ENCODE data around the gene FAM83E.
"Not testable (repeated sequence)": the region's sequence is repeated elsewhere in the genome, so short reads cannot be mapped to it uniquely, and the experiment has no call there.

Gene FAM83E

GRCh38 chr19:48639483-48640375, 24.9 kb upstream of the FAM83E start:
- no peak for DNase-seq

GRCh38 chr19:48638831-48639381, 24.0 kb upstream of the FAM83E start:
- no peak for DNase-seq

- peak; percentile 83 for DNase-seq
These were observed 23.3 kb upstream of the FAM83E start for GRCh38 chr19:48637948-48638830.

- peak; percentile 85 for DNase-seq
These were observed 22.6 kb upstream of the FAM83E start for GRCh38 chr19:48637449-48637947.

GRCh38 chr19:48636859-48637448, 22.1 kb upstream of the FAM83E start, which contains the start of gene DBP:
Gene DBP (minus strand): TSS chr19:48637379. CDS start chr19:48636994, 385 bp downstream.
- DNase-seq = no peak

GRCh38 chr19:48635966-48636858, 21.3 kb upstream of the FAM83E start:
- no peak for DNase-seq

- DNase-seq = no peak
These were observed 20.5 kb upstream of the FAM83E start for GRCh38 chr19:48635263-48635965.

- DNase-seq = peak; percentile 69
These were observed 19.8 kb upstream of the FAM83E start for GRCh38 chr19:48634424-48635262.

- no peak for DNase-seq
These were observed 19.1 kb upstream of the FAM83E start for GRCh38 chr19:48634036-48634342.

- no peak for DNase-seq
These were observed 18.5 kb upstream of the FAM83E start for GRCh38 chr19:48633148-48634035.

GRCh38 chr19:48632692-48633147, 17.8 kb upstream of the FAM83E start:
- DNase-seq = no peak

GRCh38 chr19:48632286-48632685, 17.4 kb upstream of the FAM83E start:
- DNase-seq = not testable (repeated sequence)

- no peak for DNase-seq
These were observed 16.3 kb upstream of the FAM83E start for GRCh38 chr19:48631225-48631624.

GRCh38 chr19:48630296-48631063, 15.6 kb upstream of the FAM83E start:
- no peak for DNase-seq

- DNase-seq = no peak
These were observed 14.9 kb upstream of the FAM83E start for GRCh38 chr19:48629599-48630295.

- no peak for DNase-seq
These were observed 14.4 kb upstream of the FAM83E start for GRCh38 chr19:48629297-48629598.

GRCh38 chr19:48628486-48629296, 13.8 kb upstream of the FAM83E start:
- DNase-seq = no peak
